Measurements from ENCODE around the gene YES1.

GRCh38 chr18:683531-683930 lies 128.5 kb downstream of the YES1 start:
- TF ChIP-seq CTCF (IDR thresholded peaks at IDR 0.05; ENCODE audit: poor library complexity, severe bottlenecking) (no peak), EZH2 (IDR thresholded peaks at IDR 0.05; ENCODE audit: borderline replicate concordance, insufficient read depth, low read length, poor library complexity, severe bottlenecking) (no peak), POLR2AphosphoS5 (IDR thresholded peaks at IDR 0.05) (no peak), REST (IDR thresholded peaks at IDR 0.05; ENCODE audit: borderline replicate concordance) (no peak)

Measured in neural cell (in vitro differentiated cells).